Testis (tissue), 3 donors: ENCODE measurements around the gene EIF2A. TPM values are rescaled to one million over a fixed set of nuclear protein-coding genes. Genes with fewer than 3 reads are reported as not detected.

Experiments used
- DNase-seq: peaks from one replicate; pipeline ENCODE4 v3.0.0-alpha.2; 2019
- H3K27ac ChIP-seq, 2 donors: fragments of 200-600 bp; sonication (generic); one replicate each; pipeline ENCODE4 v1.5.1; 2019
- H3K27me3 ChIP-seq: fragments of 200-600 bp; sonication (generic); one replicate; pipeline ENCODE4 v1.5.1; 2019
- H3K36me3 ChIP-seq: fragments of 200-600 bp; sonication (generic); one replicate; pipeline ENCODE4 v1.5.1; 2017; ENCODE audit warnings: low read depth; ENCODE audit errors: missing control alignments
- H3K4me1 ChIP-seq: fragments of 200-600 bp; sonication (generic); one replicate; pipeline ENCODE4 v1.5.1; 2019
- H3K4me3 ChIP-seq, 2 donors: fragments of 200-600 bp; sonication (generic); one replicate each; pipeline ENCODE4 v1.5.1; 2017 to 2019
- H3K9me3 ChIP-seq: fragments of 200-600 bp; sonication (generic); one replicate; pipeline ENCODE4 v1.5.1; 2017
- POLR2A ChIP-seq: fragments of 450-650 bp; IDR thresholded peaks from one replicate; pipeline ENCODE4 v1.6.1; 2017; ENCODE audit warnings: antibody characterized with exemption, mild to moderate bottlenecking, moderate library complexity
- WGBS, 2 donors: methylation state at CpG; one replicate each; pipeline ENCODE4 v1.1.5; 2018; 5-methylcytosine and 5-hydroxymethylcytosine counted together
- intact Hi-C: fragments of 100-400 bp; cut with DNase I; formaldehyde crosslinking; loops from one replicate; pipeline ENCODE4 v1.15.1; 2023; ENCODE audit warnings: low total_unique reads
- polyA plus RNA-seq: library from polyadenylated mRNA; stranded (reverse); fragments of 350-450 nt; fragmentation: Illumina TruSeq; extraction: RNeasy Lipid Tissue Mini Kit (QIAGEN cat#74804); gene quantifications from one replicate; pipeline ENCODE4 v1.2.3, GENCODE V29; 2014; ENCODE audit warnings: low read depth, low replicate concordance; ENCODE audit not compliant: insufficient read depth
- total RNA-seq, 2 donors: library from RNA; depleted of rRNA; stranded (reverse); fragments of >200 nt; gene quantifications; one replicate each; pipeline ENCODE4 v1.2.3, GENCODE V29; 2016
- TF ChIP-seq, protein P1 (sequence below), 3 experiments: fragments of 450-650 bp in 2 of 3; fragments of 200-600 bp in 1 of 3; sonication (generic) in 1 of 3; IDR thresholded peaks; one replicate each; pipeline ENCODE4 v1.5.1; 2016 to 2019; ENCODE audit warnings: antibody characterized with exemption in 3 of 3, mild to moderate bottlenecking in 2 of 3, moderate library complexity in 1 of 3

Gene EIF2A
- total and polyA plus RNA-seq, 3 donors from 2014 or later, result 32.1 to 83.2 (median 70.8) TPM

DNA sequence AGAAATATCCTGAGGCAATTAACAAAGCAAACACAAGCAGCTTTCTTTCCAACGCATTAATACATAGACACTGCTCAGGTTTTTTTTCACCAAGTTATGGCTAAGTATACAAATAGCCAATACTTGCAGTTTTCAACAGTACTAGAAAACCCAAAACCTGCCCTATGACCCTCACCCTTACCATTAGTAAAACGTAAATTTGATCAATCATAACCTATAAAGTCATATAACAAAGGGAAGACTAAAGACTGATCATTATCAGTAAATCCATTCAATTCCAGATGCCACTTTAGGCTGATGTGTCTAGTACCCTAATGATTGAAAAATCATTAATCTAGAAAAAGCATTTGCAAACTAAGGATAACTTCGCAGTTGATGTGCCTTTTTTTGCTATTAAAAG is 3.5 kb upstream of the EIF2A start:
- 63 to 79% methylated on average over 3 of the region's 3 CpGs for WGBS, 2 donors
- H3K27me3 ChIP-seq, result no peaks in the 10 kb centered on the region
- intact Hi-C loops, result no loop called here

DNA sequence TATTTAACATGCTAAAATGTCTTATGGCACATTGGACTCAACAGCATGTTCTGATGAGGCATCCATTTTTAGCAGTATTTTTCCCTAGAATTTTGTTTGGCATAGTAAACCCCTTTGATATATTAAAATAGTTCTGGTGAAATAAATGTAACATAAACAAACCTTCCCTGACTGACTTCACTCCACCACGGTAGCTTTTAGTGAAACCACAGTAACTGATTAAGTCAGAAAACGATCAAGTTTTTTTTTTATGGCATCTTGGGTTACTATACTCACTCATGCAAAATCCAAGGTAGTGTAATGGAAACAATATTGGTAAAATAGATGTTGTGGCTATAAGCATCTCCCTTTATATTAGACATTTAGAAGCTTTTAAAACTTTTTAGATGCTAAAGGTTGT is 3.1 kb upstream of the EIF2A start:
- peak overlapping the region in 1 of 2 donors; percentile 99 for H3K27ac ChIP-seq
- H3K36me3 ChIP-seq, result no peaks in the 10 kb centered on the region
- TF ChIP-seq, protein P1, sequence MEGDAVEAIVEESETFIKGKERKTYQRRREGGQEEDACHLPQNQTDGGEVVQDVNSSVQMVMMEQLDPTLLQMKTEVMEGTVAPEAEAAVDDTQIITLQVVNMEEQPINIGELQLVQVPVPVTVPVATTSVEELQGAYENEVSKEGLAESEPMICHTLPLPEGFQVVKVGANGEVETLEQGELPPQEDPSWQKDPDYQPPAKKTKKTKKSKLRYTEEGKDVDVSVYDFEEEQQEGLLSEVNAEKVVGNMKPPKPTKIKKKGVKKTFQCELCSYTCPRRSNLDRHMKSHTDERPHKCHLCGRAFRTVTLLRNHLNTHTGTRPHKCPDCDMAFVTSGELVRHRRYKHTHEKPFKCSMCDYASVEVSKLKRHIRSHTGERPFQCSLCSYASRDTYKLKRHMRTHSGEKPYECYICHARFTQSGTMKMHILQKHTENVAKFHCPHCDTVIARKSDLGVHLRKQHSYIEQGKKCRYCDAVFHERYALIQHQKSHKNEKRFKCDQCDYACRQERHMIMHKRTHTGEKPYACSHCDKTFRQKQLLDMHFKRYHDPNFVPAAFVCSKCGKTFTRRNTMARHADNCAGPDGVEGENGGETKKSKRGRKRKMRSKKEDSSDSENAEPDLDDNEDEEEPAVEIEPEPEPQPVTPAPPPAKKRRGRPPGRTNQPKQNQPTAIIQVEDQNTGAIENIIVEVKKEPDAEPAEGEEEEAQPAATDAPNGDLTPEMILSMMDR (IDR thresholded peaks at IDR 0.05), result no peak
- no peak for TF ChIP-seq POLR2A
- intact Hi-C loops, result no loop called here
- no peaks in the 10 kb centered on the region for H3K27me3 ChIP-seq
- 60 to 62% methylated on average over 2 of the region's 2 CpGs for WGBS, 2 donors
- DNase-seq, result no peak
- H3K9me3 ChIP-seq, result no peaks in the 10 kb centered on the region
- H3K4me1 ChIP-seq, result peaks cover 10% of the 10 kb centered on the region
- H3K4me3 ChIP-seq, result no peak overlapping the region

More for the DNA sequence above, 3.5 kb upstream of the EIF2A start:
- DNase-seq, result no peak
- Histone ChIP-seq H3K27ac (no peak overlapping the region), H3K36me3 (no peaks in the 10 kb centered on the region), H3K9me3 (no peaks in the 10 kb centered on the region), H3K4me1 (peaks cover 10% of the 10 kb centered on the region), H3K4me3 (no peak overlapping the region)
- TF ChIP-seq, protein P1 (IDR thresholded peaks at IDR 0.05), result no peak

DNA sequence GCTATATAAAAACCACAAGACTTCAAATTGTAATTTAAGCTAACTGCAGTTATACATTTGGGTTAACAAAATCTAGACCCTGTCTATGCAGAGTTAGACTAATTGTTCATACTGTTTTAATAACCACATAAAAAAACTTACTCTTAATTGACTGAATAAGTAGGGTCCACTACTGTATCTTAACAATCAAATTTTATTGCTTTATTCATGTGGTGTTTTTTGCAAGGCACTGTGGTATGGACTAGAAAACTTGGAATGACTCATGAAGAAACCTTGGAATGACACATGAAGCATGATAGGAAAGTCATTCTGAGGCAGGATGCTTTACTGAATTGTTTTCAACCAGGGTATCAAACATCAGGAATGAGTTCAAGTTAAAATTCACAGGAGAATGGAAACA is 2.5 kb upstream of the EIF2A start:
- H3K27ac ChIP-seq, result peak overlapping the region in 1 of 2 donors; percentile 99
- intact Hi-C loops, result no loop called here
- H3K36me3 ChIP-seq, result no peaks in the 10 kb centered on the region
- no peak for DNase-seq
- H3K4me3 ChIP-seq, result no peak overlapping the region
- H3K9me3 ChIP-seq, result no peaks in the 10 kb centered on the region
- peaks cover 10% of the 10 kb centered on the region for H3K4me1 ChIP-seq
- no peaks in the 10 kb centered on the region for H3K27me3 ChIP-seq
- no peak for TF ChIP-seq POLR2A
- TF ChIP-seq, protein P1 (IDR thresholded peaks at IDR 0.05), result no peak

DNA sequence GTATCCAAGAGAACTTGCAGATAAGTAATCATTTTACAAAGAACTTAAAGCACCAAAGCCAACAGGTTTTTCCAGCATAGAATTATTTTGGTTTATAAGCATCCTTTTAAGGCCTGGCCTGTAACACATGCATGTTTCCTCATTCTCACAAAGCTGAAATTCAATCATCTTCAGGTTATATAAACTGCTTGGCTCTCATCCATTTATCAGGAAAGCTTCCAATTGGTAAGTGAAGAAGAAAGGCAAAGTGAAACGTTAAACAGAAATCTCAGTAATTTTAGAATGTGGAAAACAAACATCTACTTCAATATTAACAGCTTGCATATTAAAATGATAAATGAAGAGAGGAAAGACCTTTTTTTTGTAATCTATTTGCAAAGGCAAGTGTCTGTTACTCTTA is 1.9 kb upstream of the EIF2A start:
- peak overlapping the region; percentile 98 to 99 for H3K27ac ChIP-seq

More for the DNA sequence above, 1.9 kb upstream of the EIF2A start:
- Histone ChIP-seq H3K4me1 (peaks cover 10% of the 10 kb centered on the region), H3K9me3 (no peaks in the 10 kb centered on the region), H3K27me3 (no peaks in the 10 kb centered on the region), H3K4me3 (peak overlapping the region; percentile 91 to 94), H3K36me3 (no peaks in the 10 kb centered on the region)
- no peak for DNase-seq
- intact Hi-C loops, result no loop called here
- TF ChIP-seq, protein P1 (IDR thresholded peaks at IDR 0.05), result no peak
- no peak for TF ChIP-seq POLR2A
- 0% methylated on average over 1 of the region's 1 CpG for WGBS, 2 donors
